Neural progenitor cell (in vitro differentiated cells): ENCODE results near the gene RAD23B. TPM values are rescaled to one million over a fixed set of nuclear protein-coding genes. Genes with fewer than 3 reads are reported as not detected.

ENCODE experiments used
- DNase-seq: peaks from one replicate; pipeline ENCODE4 v3.0.0-alpha.2; 2016; ENCODE audit warnings: low spot score
- H2AFZ ChIP-seq: fragments of 200-600 bp; sonication (generic); replicated peaks from 2 replicates; pipeline ENCODE4 v1.6.1; 2016; ENCODE audit warnings: antibody characterized with exemption
- H3F3A ChIP-seq: fragments of 200-600 bp; sonication (generic); 2 replicates; pipeline ENCODE4 v1.6.1; 2016; ENCODE audit warnings: antibody characterized with exemption, low read depth
- H3K27ac ChIP-seq: fragments of 200-600 bp; sonication (generic); 2 replicates; pipeline ENCODE4 v1.5.1; 2016; ENCODE audit warnings: mild to moderate bottlenecking
- H3K27me3 ChIP-seq: fragments of 200-600 bp; sonication (generic); 2 replicates; pipeline ENCODE4 v1.6.1; 2016; ENCODE audit warnings: mild to moderate bottlenecking, moderate library complexity
- H3K36me3 ChIP-seq: fragments of 200-600 bp; sonication (generic); 2 replicates; pipeline ENCODE4 v1.5.1; 2016
- H3K4me1 ChIP-seq: fragments of 200-600 bp; sonication (generic); 2 replicates; pipeline ENCODE4 v1.6.1; 2016; ENCODE audit warnings: mixed run types
- H3K4me2 ChIP-seq: fragments of 200-600 bp; sonication (generic); 2 replicates; pipeline ENCODE4 v1.6.1; 2016
- H3K4me3 ChIP-seq: fragments of 200-600 bp; sonication (generic); 2 replicates; pipeline ENCODE4 v1.5.1; 2016
- H3K79me2 ChIP-seq: fragments of 200-600 bp; sonication (generic); 2 replicates; pipeline ENCODE4 v1.6.1; 2016; ENCODE audit warnings: low read depth
- H3K9ac ChIP-seq: fragments of 200-600 bp; sonication (generic); 2 replicates; pipeline ENCODE4 v1.6.1; 2016
- H3K9me3 ChIP-seq: fragments of 200-600 bp; sonication (generic); 2 replicates; pipeline ENCODE4 v1.5.1; 2016; ENCODE audit warnings: low read depth
- H4K20me1 ChIP-seq: fragments of 200-600 bp; sonication (generic); 2 replicates; pipeline ENCODE4 v1.6.1; 2016; ENCODE audit warnings: low read depth
- H3K27ac Mint-ChIP-seq: 3 replicates; pipeline ENCODE4 v1.8.0; 2021; ENCODE audit warnings: mixed read lengths
- H3K27me3 Mint-ChIP-seq: 2 replicates; pipeline ENCODE4 v1.8.0; 2022; ENCODE audit warnings: low read depth, mild to moderate bottlenecking, inconsistent platforms, moderate library complexity, mixed read lengths; ENCODE audit not compliant: insufficient read depth
- H3K36me3 Mint-ChIP-seq: 3 replicates; pipeline ENCODE4 v1.8.0; 2021; ENCODE audit warnings: mixed read lengths
- H3K4me1 Mint-ChIP-seq: 3 replicates; pipeline ENCODE4 v1.8.0; 2021; ENCODE audit warnings: mixed read lengths
- H3K4me3 Mint-ChIP-seq: 3 replicates; pipeline ENCODE4 v1.8.0; 2021; ENCODE audit warnings: mild to moderate bottlenecking, moderate library complexity, mixed read lengths
- H3K9me3 Mint-ChIP-seq: 3 replicates; pipeline ENCODE4 v1.8.0; 2020; ENCODE audit warnings: mixed read lengths
- CTCF ChIP-seq: fragments of 200-600 bp; sonication (generic); IDR thresholded peaks from 2 replicates; pipeline ENCODE4 v1.5.1; 2017; ENCODE audit warnings: antibody characterized with exemption, mild to moderate bottlenecking
- EZH2 ChIP-seq: fragments of 200-600 bp; sonication (generic); IDR thresholded peaks from 2 replicates; pipeline ENCODE4 v1.6.1; 2017; ENCODE audit warnings: antibody characterized with exemption, mild to moderate bottlenecking, moderate library complexity
- EZH2phosphoT487 ChIP-seq: fragments of 200-600 bp; sonication (generic); IDR thresholded peaks from 2 replicates; pipeline ENCODE4 v1.6.1; 2017; ENCODE audit warnings: antibody characterized with exemption
- total RNA-seq: library from RNA; depleted of rRNA; stranded (reverse); fragments of >200 nt; gene quantifications from 2 replicates; pipeline ENCODE4 v1.2.3, GENCODE V29; 2015; ENCODE audit warnings: low replicate concordance

The RAD23B gene
- total RNA-seq, 1 donor from 2014 or later: 178 TPM

GRCh38 chr9:107269254-107269653, 13.8 kb upstream of the RAD23B start:
- Histone ChIP-seq H3K79me2 (no peaks in the 10 kb centered on the region), H3K4me3 (no peak overlapping the region), H3K9me3 (no peaks in the 10 kb centered on the region), H3K9ac (no peak overlapping the region), H3K4me2 (no peak overlapping the region), H3K27me3 (no peaks in the 10 kb centered on the region), H2AFZ (no peak overlapping the region), H3F3A (no peaks in the 10 kb centered on the region), H3K27ac (no peak overlapping the region), H4K20me1 (no peaks in the 10 kb centered on the region), H3K4me1 (no peaks in the 10 kb centered on the region), H3K36me3 (no peaks in the 10 kb centered on the region)
- TF ChIP-seq CTCF (no peak), EZH2 (no peak), EZH2phosphoT487 (no peak)
- DNase-seq: no peak
- no peak overlapping the region for H3K4me3 Mint-ChIP-seq
- H3K36me3 Mint-ChIP-seq: no peaks in the 10 kb centered on the region
- no peak overlapping the region for H3K27ac Mint-ChIP-seq
- no peaks in the 10 kb centered on the region for H3K27me3 Mint-ChIP-seq
- H3K9me3 Mint-ChIP-seq: peaks cover 9% of the 10 kb centered on the region
- no peaks in the 10 kb centered on the region for H3K4me1 Mint-ChIP-seq

DNA sequence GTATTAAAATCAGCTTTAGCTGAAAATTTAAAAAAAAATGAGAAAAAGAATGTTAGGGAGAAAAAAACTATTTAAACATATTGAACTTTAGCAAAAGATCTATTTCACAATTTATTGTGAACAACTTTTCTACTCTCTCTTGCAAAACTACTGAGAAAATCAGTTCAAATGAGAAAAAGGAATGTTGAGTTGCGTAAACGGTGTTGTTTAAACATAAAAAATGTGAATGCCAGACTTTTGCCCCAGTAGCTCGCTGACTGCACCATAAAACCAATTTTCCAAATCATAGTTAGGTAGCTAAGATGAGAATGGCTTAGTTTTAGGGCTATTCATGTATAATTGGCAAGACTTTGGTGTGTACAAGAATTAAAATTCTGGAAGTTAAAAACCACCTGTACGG, 13.4 kb upstream of the RAD23B start:
- H3K4me1 ChIP-seq: no peaks in the 10 kb centered on the region
- H3F3A ChIP-seq: no peaks in the 10 kb centered on the region
- H3K36me3 ChIP-seq: no peaks in the 10 kb centered on the region
- Mint-ChIP-seq H3K27me3 (no peaks in the 10 kb centered on the region), H3K36me3 (no peaks in the 10 kb centered on the region), H3K9me3 (peaks cover 9% of the 10 kb centered on the region), H3K4me1 (no peaks in the 10 kb centered on the region), H3K27ac (no peak overlapping the region), H3K4me3 (no peak overlapping the region)
- TF ChIP-seq EZH2phosphoT487: no peak
- TF ChIP-seq EZH2: no peak
- no peak for TF ChIP-seq CTCF
- H3K9ac ChIP-seq: no peak overlapping the region
- no peaks in the 10 kb centered on the region for H4K20me1 ChIP-seq
- no peaks in the 10 kb centered on the region for H3K79me2 ChIP-seq
- H2AFZ ChIP-seq: no peak overlapping the region
- H3K27ac ChIP-seq: no peak overlapping the region
- no peak overlapping the region for H3K4me3 ChIP-seq
- no peaks in the 10 kb centered on the region for H3K27me3 ChIP-seq
- H3K4me2 ChIP-seq: no peak overlapping the region
- no peak for DNase-seq
- no peaks in the 10 kb centered on the region for H3K9me3 ChIP-seq

DNA sequence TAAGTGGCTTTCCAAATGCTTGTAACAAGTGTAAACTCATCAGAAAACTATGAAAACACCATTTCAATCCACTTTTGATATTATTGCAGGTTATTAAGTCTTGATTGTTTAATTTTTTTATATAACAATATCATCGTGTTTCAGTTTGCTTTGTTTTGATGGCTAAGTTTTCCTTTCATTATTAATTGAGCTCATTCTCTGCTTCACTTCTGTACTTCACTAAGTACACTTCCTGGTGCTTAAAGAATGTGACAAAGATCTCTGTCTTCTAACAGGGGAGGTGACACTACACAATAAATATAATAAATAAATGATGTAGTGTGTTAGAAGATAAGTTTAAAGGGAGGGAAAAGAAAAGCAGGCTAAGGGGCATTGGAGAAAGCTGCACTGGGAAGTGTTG, 13.0 kb upstream of the RAD23B start:
- Histone ChIP-seq H2AFZ (no peak overlapping the region), H3K9me3 (no peaks in the 10 kb centered on the region), H3K4me3 (no peak overlapping the region), H3K4me2 (no peak overlapping the region), H3K79me2 (no peaks in the 10 kb centered on the region), H3K27me3 (no peaks in the 10 kb centered on the region), H3K9ac (no peak overlapping the region), H3K27ac (no peak overlapping the region), H3F3A (no peaks in the 10 kb centered on the region), H3K36me3 (no peaks in the 10 kb centered on the region), H4K20me1 (no peaks in the 10 kb centered on the region), H3K4me1 (no peaks in the 10 kb centered on the region)
- Mint-ChIP-seq H3K4me3 (no peak overlapping the region), H3K27me3 (no peaks in the 10 kb centered on the region), H3K9me3 (peaks cover 6% of the 10 kb centered on the region), H3K4me1 (no peaks in the 10 kb centered on the region), H3K36me3 (no peaks in the 10 kb centered on the region), H3K27ac (no peak overlapping the region)
- no peak for TF ChIP-seq EZH2phosphoT487
- no peak for TF ChIP-seq EZH2
- no peak for TF ChIP-seq CTCF
- DNase-seq: no peak
